HG03439 (cell line): ENCODE measurements around the gene ITGB3BP.
"Not testable (repeated sequence)": the region's sequence is repeated elsewhere in the genome, so short reads cannot be mapped to it uniquely, and the experiment has no call there.

ENCODE experiments used
- ATAC-seq: cut with Tn5 transposase; IDR thresholded peaks from one replicate; pipeline ENCODE4 v1.9.1; 2021; ENCODE audit warnings: mild to moderate bottlenecking, moderate library complexity; ENCODE audit not compliant: unreplicated experiment

The ITGB3BP gene

GRCh38 chr1:63423649-63424048, 99.4 kb downstream of the ITGB3BP start:
- ATAC-seq: no peak

DNA sequence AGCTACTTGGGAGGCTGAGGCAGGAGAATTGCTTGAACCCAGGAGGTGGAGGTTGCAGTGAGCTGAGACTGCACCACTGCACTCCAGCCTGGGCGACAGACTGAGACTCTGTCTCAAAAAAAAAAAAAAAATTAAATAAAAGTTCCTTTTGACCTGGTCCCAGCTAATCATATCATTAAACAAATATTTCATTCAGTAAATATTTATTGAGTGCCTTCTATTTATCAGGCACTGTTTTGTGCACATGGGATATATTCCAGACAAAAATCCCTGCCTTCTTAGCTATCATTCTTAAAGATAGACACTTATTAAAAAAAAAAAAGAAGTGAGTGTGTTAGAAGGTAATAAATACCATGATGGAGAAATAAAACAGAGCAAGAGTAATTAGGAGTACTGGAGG, 102.3 kb downstream of the ITGB3BP start:
- ATAC-seq: not testable (repeated sequence)

DNA sequence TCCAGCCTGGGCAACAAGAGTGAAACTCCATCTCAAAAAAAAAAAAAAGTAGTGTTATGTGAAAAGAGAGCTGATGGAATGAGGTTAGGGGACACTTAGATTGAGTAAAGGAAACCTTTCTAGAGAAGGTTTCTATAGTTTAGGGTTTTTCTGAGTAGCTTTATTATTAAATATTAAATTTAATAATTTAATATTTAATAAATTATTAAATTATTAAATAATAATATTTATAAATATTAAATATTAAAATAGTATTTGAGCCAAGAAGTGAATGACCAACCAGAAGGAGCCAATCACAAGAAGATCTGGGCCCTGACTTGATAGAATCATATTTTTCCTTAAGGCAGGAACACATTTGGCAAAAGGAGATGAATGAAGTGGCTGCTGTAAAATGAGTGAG, 104.9 kb downstream of the ITGB3BP start:
- ATAC-seq: no peak

DNA sequence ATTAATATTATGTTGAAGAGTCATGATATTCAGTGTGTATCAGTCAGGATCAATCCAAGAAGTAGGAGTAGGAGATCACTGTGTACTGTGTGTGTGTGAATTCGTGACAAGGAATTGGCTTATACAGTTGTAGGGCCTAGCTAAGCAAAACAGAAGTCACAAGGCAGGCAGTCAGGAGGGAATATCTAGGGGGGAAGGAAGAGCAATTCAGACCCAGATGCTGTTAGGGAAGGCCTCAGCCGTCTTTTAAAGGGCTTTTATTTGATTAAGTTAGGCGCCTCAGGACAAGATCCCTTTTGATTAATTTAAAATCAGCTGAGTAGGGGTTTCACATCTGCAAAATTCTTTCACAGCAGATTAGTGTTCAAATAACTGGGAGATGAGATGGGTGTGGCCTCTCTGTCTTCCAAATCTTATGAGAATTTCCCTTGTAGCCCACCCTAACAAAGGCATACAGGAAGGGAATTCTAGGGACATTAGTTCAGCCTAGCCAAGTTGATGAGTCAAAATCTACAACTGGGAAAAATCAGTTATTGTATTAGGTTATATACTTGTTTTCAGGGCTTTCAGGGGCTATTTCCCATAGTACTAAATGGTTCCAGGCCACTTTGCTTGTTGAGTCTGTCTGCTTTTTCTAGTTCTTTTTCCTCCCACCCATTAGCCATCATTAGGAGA, 108.2 kb downstream of the ITGB3BP start:
- ATAC-seq: no peak

- ATAC-seq: no peak
These were observed 109.6 kb downstream of the ITGB3BP start for GRCh38 chr1:63413394-63413793.

GRCh38 chr1:63411066-63411465, 112.0 kb downstream of the ITGB3BP start:
- no peak for ATAC-seq

DNA sequence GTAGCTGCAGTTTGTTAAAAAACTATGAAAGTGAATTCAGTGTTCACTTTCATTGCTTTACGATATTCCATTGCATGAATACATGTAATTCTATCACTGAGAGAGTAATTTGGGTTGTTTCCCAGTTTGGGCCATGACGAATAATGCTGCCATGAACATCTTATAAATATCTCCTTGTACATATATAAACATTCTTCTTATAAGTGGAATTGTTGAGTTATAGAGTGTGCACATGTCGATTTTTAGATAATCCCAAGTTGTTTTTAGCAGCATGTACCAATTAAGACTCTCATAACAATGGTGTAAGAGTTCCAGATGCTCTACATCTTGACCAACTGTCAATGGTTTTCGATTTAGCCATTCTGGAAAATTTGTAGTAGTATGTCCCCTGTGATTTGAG, 114.7 kb downstream of the ITGB3BP start:
- no peak for ATAC-seq

- ATAC-seq: no peak
These were observed 116.0 kb downstream of the ITGB3BP start for GRCh38 chr1:63407002-63407401.

DNA sequence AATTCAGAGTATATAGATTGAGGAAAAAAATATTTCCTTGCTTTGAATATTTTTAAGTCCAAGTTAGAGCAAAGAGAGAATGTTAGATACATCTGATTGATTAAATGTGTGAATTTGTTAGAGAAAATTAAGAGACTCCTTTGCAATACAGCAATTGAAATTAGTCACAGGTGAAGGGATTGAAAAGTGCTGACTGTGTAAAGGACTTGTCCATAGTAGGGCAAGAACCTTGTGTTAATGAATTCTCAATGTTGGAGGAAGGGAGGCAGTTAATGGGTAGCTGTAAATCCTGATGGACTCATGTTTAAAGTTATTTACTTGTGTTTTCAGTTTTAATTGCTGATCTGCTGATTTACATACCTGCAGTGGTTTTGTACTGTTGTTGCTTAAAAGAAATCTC, 117.0 kb downstream of the ITGB3BP start:
- ATAC-seq: no peak

- ATAC-seq: no peak
These were observed 118.0 kb downstream of the ITGB3BP start for GRCh38 chr1:63405021-63405420.

- no peak for ATAC-seq
These were observed 119.6 kb downstream of the ITGB3BP start for GRCh38 chr1:63403386-63403785.

DNA sequence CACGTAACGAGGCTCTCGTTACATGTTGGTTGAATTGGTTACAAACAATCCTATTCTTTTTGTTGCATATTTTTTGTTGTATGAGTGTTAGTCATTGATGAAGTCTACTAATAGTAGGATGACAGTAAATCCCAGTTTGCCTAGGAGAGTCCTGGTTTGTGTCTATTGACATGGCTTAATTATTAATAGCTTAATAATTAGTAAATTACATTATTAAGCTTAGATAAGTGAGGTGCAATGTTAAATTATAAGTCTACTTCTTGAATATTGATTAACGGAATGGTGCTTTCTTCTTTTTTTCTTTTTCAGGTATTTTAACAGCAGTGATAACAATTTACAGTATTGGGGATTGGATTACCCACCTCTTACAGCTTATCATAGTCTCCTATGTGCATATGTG, 121.1 kb downstream of the ITGB3BP start:
- ATAC-seq: no peak
